GM12878 (cell line): Measurements from ENCODE around the gene LRP1. TPM values are rescaled to one million over a fixed set of nuclear protein-coding genes. Genes with fewer than 3 reads are reported as not detected.

Experiments used
- ATAC-seq: fragments of 200-7000 bp; cut with Tn5 transposase; 3 replicates; pipeline ENCODE4 v1.9.1; 2020; ENCODE audit warnings: mild to moderate bottlenecking, moderate library complexity
- BruUV-seq: library from RNA; stranded (reverse); fragments of 400-500 nt; replicated peaks from 2 replicates; lab custom pipeline; 2021; lab: Mats Ljungman, UMichigan
- CTCF ChIA-PET: fragments of 300-600 bp; sonication (Branson Sonifier 250); formaldehyde crosslinking; extraction: SDS; loops from one replicate; lab custom pipeline; 2021; ENCODE audit warnings: inconsistent platforms; lab: Yijun Ruan, JAX
- POLR2A ChIA-PET: fragments of 350-600 bp; formaldehyde crosslinking; extraction: SDS; loops from one replicate; lab custom pipeline; 2021; ENCODE audit warnings: inconsistent platforms; lab: Charles Lee
- RAD21 ChIA-PET: fragments of 300-600 bp; sonication (Branson Sonifier 250); formaldehyde crosslinking; loops from one replicate; lab custom pipeline; 2023; ENCODE audit warnings: antibody characterized with exemption; ENCODE audit not compliant: unreplicated experiment; lab: Charles Lee
- SMC1A ChIA-PET: fragments of 300-600 bp; sonication (Branson Sonifier 250); formaldehyde crosslinking; loops from one replicate; lab custom pipeline; 2023; ENCODE audit not compliant: unreplicated experiment, uncharacterized antibody; lab: Charles Lee
- DNase-seq: peaks from one replicate; pipeline ENCODE4 v3.0.0-alpha.2; 2011; ENCODE audit warnings: low read depth, low spot score
- FAIRE-seq: peaks from 3 replicates; lab custom pipeline; 2011; peaks lifted over from hg19 to GRCh38; lab: Jason Lieb, UNC
- H2AFZ ChIP-seq: 2 replicates; pipeline ENCODE4 v1.6.0; 2011; ENCODE audit warnings: low read depth, low read length, control low read depth; ENCODE audit not compliant: control insufficient read depth
- H3K27ac ChIP-seq: 2 replicates; pipeline ENCODE4 v1.5.1; 2011; ENCODE audit warnings: control low read depth; ENCODE audit not compliant: control insufficient read depth, insufficient read depth
- H3K27me3 ChIP-seq, 2 experiments: replicated peaks in 1 of 2; 2 replicates each; pipeline versions ENCODE4 v1.6.0 to v1.6.1; 2011; ENCODE audit warnings: low read length in 1 of 2; ENCODE audit not compliant: control insufficient read depth in 2 of 2, insufficient read depth in 2 of 2
- H3K36me3 ChIP-seq, 2 experiments: 2 replicates each; pipeline ENCODE4 v1.5.1; 2011; ENCODE audit warnings: low read length in 1 of 2; ENCODE audit not compliant: control insufficient read depth in 2 of 2, insufficient read depth in 2 of 2
- H3K4me1 ChIP-seq: 2 replicates; pipeline ENCODE4 v1.6.1; 2011; ENCODE audit warnings: mild to moderate bottlenecking, low read length, moderate library complexity, mixed read lengths; ENCODE audit not compliant: control insufficient read depth, insufficient read depth
- H3K4me2 ChIP-seq: 2 replicates; pipeline ENCODE4 v1.6.0; 2011; ENCODE audit warnings: control low read depth; ENCODE audit not compliant: control insufficient read depth, insufficient read depth
- H3K4me3 ChIP-seq: fragments of 200-600 bp; sonication (generic); 2 replicates; pipeline ENCODE4 v1.5.1; 2016
- H3K79me2 ChIP-seq: 2 replicates; pipeline ENCODE4 v1.6.0; 2011; ENCODE audit warnings: low read length; ENCODE audit not compliant: control insufficient read depth, insufficient read depth
- H3K9ac ChIP-seq: 2 replicates; pipeline ENCODE4 v1.8.0; 2011; ENCODE audit warnings: low read length, control low read depth, mixed read lengths; ENCODE audit not compliant: control insufficient read depth, insufficient read depth
- H3K9me3 ChIP-seq: replicated peaks from 3 replicates; pipeline ENCODE4 v1.5.1; 2011; ENCODE audit warnings: mild to moderate bottlenecking, low read length; ENCODE audit not compliant: control insufficient read depth, insufficient read depth
- H4K20me1 ChIP-seq: 2 replicates; pipeline ENCODE4 v1.6.0; 2011; ENCODE audit not compliant: control insufficient read depth, insufficient read depth
- DPF2 ChIP-seq: fragments of 450-650 bp; IDR thresholded peaks from 2 replicates; pipeline ENCODE4 v1.6.1; 2017; ENCODE audit warnings: mild to moderate bottlenecking
- EGR1 ChIP-seq, 2 experiments: IDR thresholded peaks; 1 replicate in 1 of 2; 2 replicates in 1 of 2; pipeline ENCODE4 v1.6.1; 2011 to 2012; ENCODE audit warnings: low read depth in 2 of 2, low read length in 2 of 2, borderline replicate concordance in 1 of 2, mild to moderate bottlenecking in 1 of 2, moderate library complexity in 1 of 2
- HDAC6 ChIP-seq: fragments of 200-600 bp; sonication (generic); IDR thresholded peaks from one replicate; pipeline ENCODE4 v1.8.0; 2017; ENCODE audit warnings: antibody characterized with exemption; ENCODE audit not compliant: unreplicated experiment
- LARP7 ChIP-seq: fragments of 450-650 bp; IDR thresholded peaks from 2 replicates; pipeline ENCODE4 v1.6.1; 2017; ENCODE audit warnings: mild to moderate bottlenecking
- NFIC ChIP-seq: IDR thresholded peaks from 2 replicates; pipeline ENCODE4 v1.6.1; 2012; ENCODE audit warnings: low read depth, mild to moderate bottlenecking, inconsistent platforms, low read length, moderate library complexity
- POLR2A ChIP-seq: IDR thresholded peaks from 2 replicates; pipeline ENCODE4 v1.6.1; 2011; ENCODE audit warnings: low read depth, mild to moderate bottlenecking, low read length
- RB1 ChIP-seq: fragments of 450-650 bp; formaldehyde crosslinking; IDR thresholded peaks from 2 replicates; pipeline ENCODE4 v1.6.1; 2017; ENCODE audit warnings: mild to moderate bottlenecking, borderline replicate concordance
- RUNX3 ChIP-seq: IDR thresholded peaks from 2 replicates; pipeline ENCODE4 v1.6.1; 2012; ENCODE audit warnings: low read length, inconsistent platforms
- SRF ChIP-seq, 2 experiments: IDR thresholded peaks; 2 replicates each; pipeline ENCODE4 v1.6.1; 2011; ENCODE audit warnings: low read depth in 2 of 2, low read length in 2 of 2, mild to moderate bottlenecking in 1 of 2, moderate library complexity in 1 of 2
- TARDBP ChIP-seq: IDR thresholded peaks from 2 replicates; pipeline ENCODE4 v1.6.1; 2016; ENCODE audit warnings: borderline replicate concordance
- ZNF217 ChIP-seq: fragments of 450-650 bp; IDR thresholded peaks from 2 replicates; pipeline ENCODE4 v1.6.1; 2017; ENCODE audit warnings: antibody characterized with exemption, mild to moderate bottlenecking
- WGBS: methylation state at CpG from one replicate; pipeline ENCODE4 v1.1.6; 2016; ENCODE audit warnings: low lambda C conversion rate; ENCODE audit not compliant: insufficient replicate concordance, insufficient coverage; ENCODE audit errors: missing lambda C conversion rate; 5-methylcytosine and 5-hydroxymethylcytosine counted together
- in situ Hi-C: fragments of 300-500 bp; cut with MboI; formaldehyde crosslinking; loops from 9 replicates; pipeline ENCODE4 v1.14.3; 2018; ENCODE audit warnings: mixed read lengths
- intact Hi-C: fragments of 100-400 bp; cut with micrococcal nuclease; formaldehyde crosslinking; loops from one replicate; pipeline ENCODE4 v1.14.2; 2022; ENCODE audit not compliant: unreplicated experiment
- polyA plus RNA-seq, 11 experiments: library from polyadenylated mRNA; depleted of rRNA in 4 of 11; unstranded in 6 of 11; stranded (reverse) in 5 of 11; fragments of >200 nt; fragmentation: Nextera tagmentation in 4 of 11; fragmentation: Illumina TruSeq in 1 of 11; extraction: Ambion mirVana in 4 of 11; extraction: Trizol in 1 of 11; gene quantifications; 1 replicate in 1 of 11; 2 replicates in 10 of 11; pipeline versions ENCODE4 v1.2.1 to v1.2.3, GENCODE V29; 2011 to 2016; ENCODE audit warnings: inconsistent platforms in 2 of 11, missing spikeins in 2 of 11, low read depth in 1 of 11
- total RNA-seq, 4 experiments: library from RNA; depleted of rRNA in 3 of 4; stranded (reverse); fragments of >200 nt in 3 of 4; fragmentation: Illumina TruSeq in 1 of 4; extraction: Trizol in 1 of 4; gene quantifications; 2 replicates each; pipeline versions ENCODE4 v1.2.1 to v1.2.3, GENCODE V29; 2013 to 2021
- TF ChIP-seq, protein P1 (sequence below): IDR thresholded peaks from 2 replicates; pipeline ENCODE4 v1.6.1; 2012; ENCODE audit warnings: low read depth, low read length, improper control_type of control experiment
- TF ChIP-seq, protein P2 (sequence below): IDR thresholded peaks from 2 replicates; pipeline ENCODE4 v1.6.1; 2011; ENCODE audit warnings: mild to moderate bottlenecking, low read depth, low read length, moderate library complexity; ENCODE audit not compliant: insufficient replicate concordance
- TF ChIP-seq, protein P3 (sequence below): IDR thresholded peaks from 2 replicates; pipeline ENCODE4 v1.6.1; 2012; ENCODE audit warnings: improper control_type of control experiment, low read depth, low read length; ENCODE audit not compliant: insufficient replicate concordance
- TF ChIP-seq, protein P4 (sequence below): fragments of 450-650 bp; IDR thresholded peaks from 2 replicates; pipeline ENCODE4 v1.6.1; 2016; ENCODE audit warnings: mild to moderate bottlenecking

Gene LRP1
- total and polyA plus RNA-seq, 10 of the 15 experiments (the other 5 are each of a cell fraction or from before 2014, with no cell fraction given), result under 0.01 to 1.1 (median 0.20) TPM; not detected in 2

DNA sequence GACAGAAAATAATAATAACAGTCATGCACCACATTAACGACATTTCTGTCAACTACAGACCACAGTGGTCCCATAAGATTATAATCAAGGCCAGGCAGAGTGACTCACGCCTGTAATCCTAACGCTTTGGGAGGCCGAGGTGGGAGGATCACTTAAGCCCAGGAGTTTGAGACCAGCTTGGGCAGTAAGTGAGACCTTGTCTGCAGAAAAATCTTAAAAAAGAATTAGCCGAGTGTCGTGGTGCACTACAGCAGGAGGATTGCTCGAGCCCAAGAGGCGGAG, 30.8 kb upstream of the LRP1 start:
- H3K27ac ChIP-seq, result no peak overlapping the region
- in situ Hi-C loops, result no loop called here
- TF ChIP-seq, protein P1, sequence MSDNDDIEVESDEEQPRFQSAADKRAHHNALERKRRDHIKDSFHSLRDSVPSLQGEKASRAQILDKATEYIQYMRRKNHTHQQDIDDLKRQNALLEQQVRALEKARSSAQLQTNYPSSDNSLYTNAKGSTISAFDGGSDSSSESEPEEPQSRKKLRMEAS, result no peak
- TF ChIP-seq POLR2A, result no peak
- TF ChIP-seq DPF2, result no peak
- TF ChIP-seq SRF (IDR thresholded peaks at IDR 0.05; ENCODE audit: low read depth in 2 of 2, low read length in 2 of 2), result no peak
- no peak for TF ChIP-seq LARP7
- no peak for TF ChIP-seq NFIC
- TF ChIP-seq EGR1 (IDR thresholded peaks at IDR 0.05; ENCODE audit: borderline replicate concordance in 1 of 2, low read depth in 2 of 2, low read length in 2 of 2), result no peak
- TF ChIP-seq HDAC6, result no peak
- TF ChIP-seq RB1, result no peak
- no peak for TF ChIP-seq ZNF217
- TF ChIP-seq, protein P2, sequence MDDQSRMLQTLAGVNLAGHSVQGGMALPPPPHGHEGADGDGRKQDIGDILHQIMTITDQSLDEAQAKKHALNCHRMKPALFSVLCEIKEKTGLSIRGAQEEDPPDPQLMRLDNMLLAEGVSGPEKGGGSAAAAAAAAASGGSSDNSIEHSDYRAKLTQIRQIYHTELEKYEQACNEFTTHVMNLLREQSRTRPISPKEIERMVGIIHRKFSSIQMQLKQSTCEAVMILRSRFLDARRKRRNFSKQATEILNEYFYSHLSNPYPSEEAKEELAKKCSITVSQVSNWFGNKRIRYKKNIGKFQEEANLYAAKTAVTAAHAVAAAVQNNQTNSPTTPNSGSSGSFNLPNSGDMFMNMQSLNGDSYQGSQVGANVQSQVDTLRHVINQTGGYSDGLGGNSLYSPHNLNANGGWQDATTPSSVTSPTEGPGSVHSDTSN, result no peak
- TF ChIP-seq, protein P3, sequence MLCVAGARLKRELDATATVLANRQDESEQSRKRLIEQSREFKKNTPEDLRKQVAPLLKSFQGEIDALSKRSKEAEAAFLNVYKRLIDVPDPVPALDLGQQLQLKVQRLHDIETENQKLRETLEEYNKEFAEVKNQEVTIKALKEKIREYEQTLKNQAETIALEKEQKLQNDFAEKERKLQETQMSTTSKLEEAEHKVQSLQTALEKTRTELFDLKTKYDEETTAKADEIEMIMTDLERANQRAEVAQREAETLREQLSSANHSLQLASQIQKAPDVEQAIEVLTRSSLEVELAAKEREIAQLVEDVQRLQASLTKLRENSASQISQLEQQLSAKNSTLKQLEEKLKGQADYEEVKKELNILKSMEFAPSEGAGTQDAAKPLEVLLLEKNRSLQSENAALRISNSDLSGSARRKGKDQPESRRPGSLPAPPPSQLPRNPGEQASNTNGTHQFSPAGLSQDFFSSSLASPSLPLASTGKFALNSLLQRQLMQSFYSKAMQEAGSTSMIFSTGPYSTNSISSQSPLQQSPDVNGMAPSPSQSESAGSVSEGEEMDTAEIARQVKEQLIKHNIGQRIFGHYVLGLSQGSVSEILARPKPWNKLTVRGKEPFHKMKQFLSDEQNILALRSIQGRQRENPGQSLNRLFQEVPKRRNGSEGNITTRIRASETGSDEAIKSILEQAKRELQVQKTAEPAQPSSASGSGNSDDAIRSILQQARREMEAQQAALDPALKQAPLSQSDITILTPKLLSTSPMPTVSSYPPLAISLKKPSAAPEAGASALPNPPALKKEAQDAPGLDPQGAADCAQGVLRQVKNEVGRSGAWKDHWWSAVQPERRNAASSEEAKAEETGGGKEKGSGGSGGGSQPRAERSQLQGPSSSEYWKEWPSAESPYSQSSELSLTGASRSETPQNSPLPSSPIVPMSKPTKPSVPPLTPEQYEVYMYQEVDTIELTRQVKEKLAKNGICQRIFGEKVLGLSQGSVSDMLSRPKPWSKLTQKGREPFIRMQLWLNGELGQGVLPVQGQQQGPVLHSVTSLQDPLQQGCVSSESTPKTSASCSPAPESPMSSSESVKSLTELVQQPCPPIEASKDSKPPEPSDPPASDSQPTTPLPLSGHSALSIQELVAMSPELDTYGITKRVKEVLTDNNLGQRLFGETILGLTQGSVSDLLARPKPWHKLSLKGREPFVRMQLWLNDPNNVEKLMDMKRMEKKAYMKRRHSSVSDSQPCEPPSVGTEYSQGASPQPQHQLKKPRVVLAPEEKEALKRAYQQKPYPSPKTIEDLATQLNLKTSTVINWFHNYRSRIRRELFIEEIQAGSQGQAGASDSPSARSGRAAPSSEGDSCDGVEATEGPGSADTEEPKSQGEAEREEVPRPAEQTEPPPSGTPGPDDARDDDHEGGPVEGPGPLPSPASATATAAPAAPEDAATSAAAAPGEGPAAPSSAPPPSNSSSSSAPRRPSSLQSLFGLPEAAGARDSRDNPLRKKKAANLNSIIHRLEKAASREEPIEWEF, result no peak
- no peak for TF ChIP-seq RUNX3
- TF ChIP-seq, protein P4, sequence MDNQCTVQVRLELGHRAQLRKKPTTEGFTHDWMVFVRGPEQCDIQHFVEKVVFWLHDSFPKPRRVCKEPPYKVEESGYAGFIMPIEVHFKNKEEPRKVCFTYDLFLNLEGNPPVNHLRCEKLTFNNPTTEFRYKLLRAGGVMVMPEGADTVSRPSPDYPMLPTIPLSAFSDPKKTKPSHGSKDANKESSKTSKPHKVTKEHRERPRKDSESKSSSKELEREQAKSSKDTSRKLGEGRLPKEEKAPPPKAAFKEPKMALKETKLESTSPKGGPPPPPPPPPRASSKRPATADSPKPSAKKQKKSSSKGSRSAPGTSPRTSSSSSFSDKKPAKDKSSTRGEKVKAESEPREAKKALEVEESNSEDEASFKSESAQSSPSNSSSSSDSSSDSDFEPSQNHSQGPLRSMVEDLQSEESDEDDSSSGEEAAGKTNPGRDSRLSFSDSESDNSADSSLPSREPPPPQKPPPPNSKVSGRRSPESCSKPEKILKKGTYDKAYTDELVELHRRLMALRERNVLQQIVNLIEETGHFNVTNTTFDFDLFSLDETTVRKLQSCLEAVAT, result no peak
- TF ChIP-seq TARDBP, result no peak

More for the DNA sequence above, 30.8 kb upstream of the LRP1 start:
- ATAC-seq (no peak), DNase-seq (no peak), FAIRE-seq (no peak)
- Histone ChIP-seq H3K9ac (no peak overlapping the region), H3K4me1 (peaks cover 26% of the 10 kb centered on the region), H3K27me3 (no peaks in the 10 kb centered on the region), H3K4me2 (no peak overlapping the region), H3K79me2 (peaks cover 6% of the 10 kb centered on the region), H2AFZ (no peak overlapping the region), H3K9me3 (no peaks in the 10 kb centered on the region), H4K20me1 (no peaks in the 10 kb centered on the region), H3K4me3 (no peak overlapping the region), H3K36me3 (peaks cover 18 to 25% of the 10 kb centered on the region in 2 experiments)
- ChIA-PET POLR2A (interaction anchor here (0.7 to 4.4 kb wide), 2 partner anchors 9 to 13 kb away, joined by 4 to 40 read pairs; partner anchors contain the start of gene STAT6), RAD21 (interaction anchor here (0.9 to 1.2 kb wide), 3 partner anchors 19 to 66 kb away, joined by 3 to 4 read pairs (median 3); partner anchors contain the start of gene NEMP1), SMC1A (interaction anchor here (1.2 to 10.4 kb wide), 3 partner anchors 12 to 29 kb away, joined by 6 to 120 read pairs (median 9); partner anchors contain the start of genes NEMP1 and STAT6), CTCF (interaction anchor here (1.3 to 4.2 kb wide), 5 partner anchors 14 to 355 kb away, joined by 4 to 23 read pairs (median 7); partner anchors contain the start of gene STAT6)
- intact Hi-C loops, result no loop called here
- no TSS peak for BruUV-seq
- WGBS, result 94% methylated on average over 8 of the region's 8 CpGs
